ENCODE data around the gene TTLL8.

Gene TTLL8

GRCh38 chr22:49975543-49976389 is 82.3 kb downstream of the TTLL8 start (continued):
- no peak for TF ChIP-seq ZNF677 (tag by site-specific recombination; IDR thresholded peaks at IDR 0.05)
- TF ChIP-seq ZNF169 (tag by site-specific recombination; IDR thresholded peaks at IDR 0.05) = no peak
- peak; percentile 81 for TF ChIP-seq BCL11A (tag by site-specific recombination; IDR thresholded peaks at IDR 0.05; ENCODE audit: low read depth)
- peak; percentile 45; the same call in 1 of the 2 replicates for TF ChIP-seq ZBTB1 (tag by site-specific recombination; IDR thresholded peaks at IDR 0.05)
- TF ChIP-seq ZNF843 (tag by site-specific recombination; IDR thresholded peaks at IDR 0.05) = no peak
- peak; percentile 41 for TF ChIP-seq EGR2 (tag by site-specific recombination; IDR thresholded peaks at IDR 0.05; ENCODE audit: low read depth)
- TF ChIP-seq, protein P1, sequence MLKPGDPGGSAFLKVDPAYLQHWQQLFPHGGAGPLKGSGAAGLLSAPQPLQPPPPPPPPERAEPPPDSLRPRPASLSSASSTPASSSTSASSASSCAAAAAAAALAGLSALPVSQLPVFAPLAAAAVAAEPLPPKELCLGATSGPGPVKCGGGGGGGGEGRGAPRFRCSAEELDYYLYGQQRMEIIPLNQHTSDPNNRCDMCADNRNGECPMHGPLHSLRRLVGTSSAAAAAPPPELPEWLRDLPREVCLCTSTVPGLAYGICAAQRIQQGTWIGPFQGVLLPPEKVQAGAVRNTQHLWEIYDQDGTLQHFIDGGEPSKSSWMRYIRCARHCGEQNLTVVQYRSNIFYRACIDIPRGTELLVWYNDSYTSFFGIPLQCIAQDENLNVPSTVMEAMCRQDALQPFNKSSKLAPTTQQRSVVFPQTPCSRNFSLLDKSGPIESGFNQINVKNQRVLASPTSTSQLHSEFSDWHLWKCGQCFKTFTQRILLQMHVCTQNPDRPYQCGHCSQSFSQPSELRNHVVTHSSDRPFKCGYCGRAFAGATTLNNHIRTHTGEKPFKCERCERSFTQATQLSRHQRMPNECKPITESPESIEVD (tag by site-specific recombination; IDR thresholded peaks at IDR 0.05) = no peak; the same call in 1 of the 2 replicates
- TF ChIP-seq ZBTB20 (tag by site-specific recombination; IDR thresholded peaks at IDR 0.05) = peak; percentile 37
- TF ChIP-seq ZNF157 (tag by site-specific recombination; IDR thresholded peaks at IDR 0.05) = 0 out of 2 replicates have a peak, but pooled peaks have one; percentile 59
- TF ChIP-seq, protein P2, sequence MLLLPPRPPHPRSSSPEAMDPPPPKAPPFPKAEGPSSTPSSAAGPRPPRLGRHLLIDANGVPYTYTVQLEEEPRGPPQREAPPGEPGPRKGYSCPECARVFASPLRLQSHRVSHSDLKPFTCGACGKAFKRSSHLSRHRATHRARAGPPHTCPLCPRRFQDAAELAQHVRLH (tag by site-specific recombination; IDR thresholded peaks at IDR 0.05) = no peak
- peak; percentile 59; the same call in 1 of the 2 replicates for TF ChIP-seq ZSCAN5A (tag by site-specific recombination; IDR thresholded peaks at IDR 0.05)
- no peak for TF ChIP-seq ZNF555 (tag by site-specific recombination; conservative IDR thresholded peaks at IDR 0.05)
- TF ChIP-seq ZNF239 (tag by site-specific recombination; IDR thresholded peaks at IDR 0.05) = peak; percentile 89

DNA sequence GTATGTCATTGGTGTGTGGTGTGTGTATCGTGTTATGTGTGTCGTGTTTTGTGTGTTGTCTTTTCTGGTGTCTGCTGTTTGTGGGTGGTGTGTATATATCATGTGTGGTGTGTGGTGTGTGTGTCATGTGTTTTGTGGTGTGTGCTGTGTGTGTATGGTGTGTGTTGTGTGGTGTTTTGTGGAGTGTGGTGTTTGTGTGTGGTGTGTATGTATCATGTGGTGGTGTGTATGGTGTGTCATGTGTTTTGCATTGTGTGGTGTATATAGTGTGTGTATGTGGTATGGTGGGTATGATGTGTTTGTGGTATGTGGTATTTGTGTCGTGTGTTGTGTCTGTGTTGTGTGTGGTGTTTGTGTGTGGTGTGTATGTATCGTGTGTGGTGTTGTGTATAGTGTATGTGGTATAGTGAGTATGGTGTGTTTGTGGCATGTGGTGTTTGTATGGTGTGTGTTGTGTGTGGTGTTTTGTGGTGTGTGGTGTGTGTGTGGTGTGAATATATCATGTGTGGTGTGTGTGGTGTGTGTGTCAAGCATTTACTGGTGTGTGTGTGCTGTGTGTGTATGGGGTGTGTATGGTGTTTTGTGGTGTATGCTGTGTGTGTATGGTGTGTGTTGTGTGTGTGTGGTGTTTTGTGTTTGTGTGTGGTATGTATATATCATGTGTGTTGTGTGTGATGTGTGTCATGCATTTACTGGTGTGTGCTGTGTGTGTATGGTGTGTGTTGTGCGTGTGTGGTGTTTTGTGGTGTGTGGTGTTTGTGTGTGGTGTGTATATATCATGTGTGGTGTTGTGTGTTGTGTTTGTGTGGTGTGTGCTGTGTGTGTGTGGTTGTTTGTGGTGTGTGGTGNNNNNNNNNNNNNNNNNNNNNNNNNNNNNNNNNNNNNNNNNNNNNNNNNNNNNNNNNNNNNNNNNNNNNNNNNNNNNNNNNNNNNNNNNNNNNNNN is 84.8 kb downstream of the TTLL8 start:
- peaks cover 3% of the 10 kb centered on the region; the same call in 1 of the 2 replicates for H3K4me1 ChIP-seq (ENCODE audit: control insufficient read depth, insufficient read depth, low read length)
- no peaks in the 10 kb centered on the region for H3K9me3 ChIP-seq (ENCODE audit: control insufficient read depth, insufficient read depth, low read depth, low read length)
- CTCF ChIA-PET = no interaction called here
- H3K4me3 ChIP-seq (ENCODE audit: low read depth, low read length) = no peak overlapping the region
- H3K36me3 ChIP-seq (ENCODE audit: control insufficient read depth in 2 of 2, insufficient read depth in 1 of 2, low read length in 2 of 2) = no peaks in the 10 kb centered on the region
- POLR2A ChIA-PET = no interaction called here
- H3K27ac ChIP-seq (ENCODE audit: extremely low read depth, low read depth, low read length) = no peak overlapping the region
- TF ChIP-seq ZNF560 (tag by site-specific recombination; IDR thresholded peaks at IDR 0.05; ENCODE audit: borderline replicate concordance) (0 out of 2 replicates have a peak, but pooled peaks have one; percentile 44), ZNF311 (tag by site-specific recombination; IDR thresholded peaks at IDR 0.05; ENCODE audit: borderline replicate concordance) (peak; percentile 15; the same call in 1 of the 2 replicates), ZSCAN4 (tag by site-specific recombination; IDR thresholded peaks at IDR 0.05) (0 out of 2 replicates have a peak, but pooled peaks have one; percentile 8), ZNF571 (tag by site-specific recombination; IDR thresholded peaks at IDR 0.05) (peak; percentile 80; the same call in 1 of the 2 replicates), ZNF133 (tag by site-specific recombination; IDR thresholded peaks at IDR 0.05) (0 out of 2 replicates have a peak, but pooled peaks have one; percentile 6), ZNF433 (tag by site-specific recombination; IDR thresholded peaks at IDR 0.05; ENCODE audit: low read depth) (no peak), ZNF514 (tag by site-specific recombination; IDR thresholded peaks at IDR 0.05) (peak; percentile 34; the same call in 1 of the 2 replicates), ZNF148 (tag by site-specific recombination; IDR thresholded peaks at IDR 0.05; ENCODE audit: borderline replicate concordance) (0 out of 2 replicates have a peak, but pooled peaks have one; percentile 68), ZNF19 (tag by site-specific recombination; IDR thresholded peaks at IDR 0.05; ENCODE audit: low read depth) (no peak), ZBTB21 (tag by site-specific recombination; IDR thresholded peaks at IDR 0.05) (0 out of 2 replicates have a peak, but pooled peaks have one; percentile 12), ZBTB7A (tag by site-specific recombination; IDR thresholded peaks at IDR 0.05; ENCODE audit: low read depth) (no peak; the same call in 1 of the 2 replicates)
- TF ChIP-seq, protein P3, sequence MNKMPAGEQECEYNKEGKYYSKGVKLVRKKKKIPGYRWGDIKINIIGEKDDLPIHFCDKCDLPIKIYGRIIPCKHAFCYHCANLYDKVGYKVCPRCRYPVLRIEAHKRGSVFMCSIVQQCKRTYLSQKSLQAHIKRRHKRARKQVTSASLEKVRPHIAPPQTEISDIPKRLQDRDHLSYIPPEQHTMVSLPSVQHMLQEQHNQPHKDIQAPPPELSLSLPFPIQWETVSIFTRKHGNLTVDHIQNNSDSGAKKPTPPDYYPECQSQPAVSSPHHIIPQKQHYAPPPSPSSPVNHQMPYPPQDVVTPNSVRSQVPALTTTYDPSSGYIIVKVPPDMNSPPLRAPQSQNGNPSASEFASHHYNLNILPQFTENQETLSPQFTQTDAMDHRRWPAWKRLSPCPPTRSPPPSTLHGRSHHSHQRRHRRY (tag by site-specific recombination; IDR thresholded peaks at IDR 0.05) = peak; percentile 62; the same call in 1 of the 2 replicates

Data from HEK293 (cell line).